HG03460 (cell line): ENCODE data around the gene DDOST.

Source experiments
- ATAC-seq: cut with Tn5 transposase; IDR thresholded peaks from one replicate; pipeline ENCODE4 v1.9.1; 2021; ENCODE audit not compliant: unreplicated experiment

The DDOST gene

DNA sequence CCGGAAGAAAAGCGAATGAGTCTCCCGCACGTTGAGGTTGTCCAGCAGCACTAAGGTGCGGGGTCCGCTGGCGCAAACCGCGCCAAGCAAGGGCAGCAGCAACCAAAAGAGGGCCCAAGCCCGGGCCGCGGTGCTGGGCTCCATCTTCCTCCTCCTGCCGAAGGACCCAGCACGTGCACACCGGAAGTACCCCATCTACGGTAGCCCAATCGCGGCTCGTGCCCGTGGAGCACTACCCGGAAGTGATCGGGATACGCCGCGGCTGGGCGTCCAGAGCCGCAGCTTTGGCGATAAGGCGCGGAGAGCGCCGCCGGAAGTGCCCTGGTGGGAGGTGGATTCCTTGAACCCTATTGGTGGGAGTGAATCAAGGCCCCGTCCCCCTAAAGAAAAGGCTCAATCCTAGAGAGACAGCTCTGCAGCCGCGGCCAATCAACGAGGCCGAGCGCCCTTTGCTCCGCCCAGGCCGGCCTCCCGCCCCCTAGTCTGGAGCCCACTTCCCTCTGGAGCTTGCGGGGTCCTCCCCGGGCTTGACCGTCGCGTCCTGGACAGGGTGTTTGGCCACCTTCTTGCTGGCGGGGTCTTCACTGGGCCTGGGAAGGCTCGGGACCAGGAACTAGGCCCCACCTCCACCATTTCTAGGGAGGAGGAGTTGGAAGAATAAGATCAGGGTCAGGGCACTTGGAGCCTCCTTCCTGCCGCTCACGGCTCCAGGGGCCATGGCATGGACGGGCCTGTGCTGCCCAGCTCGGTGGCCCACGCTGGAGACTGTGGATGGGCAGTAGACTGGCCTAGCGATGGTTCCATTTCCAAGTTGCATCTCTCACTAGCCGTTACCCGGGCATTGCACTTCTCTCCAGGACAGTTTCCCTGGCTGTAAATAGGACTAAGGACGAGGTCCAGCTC lies at the start of gene DDOST:
Gene DDOST, minus strand, starts transcription at position 163 of the 903 bp plus-strand sequence. Its CDS starts 19 bp downstream, at position 144.
- ATAC-seq, result peak; percentile 97

DNA sequence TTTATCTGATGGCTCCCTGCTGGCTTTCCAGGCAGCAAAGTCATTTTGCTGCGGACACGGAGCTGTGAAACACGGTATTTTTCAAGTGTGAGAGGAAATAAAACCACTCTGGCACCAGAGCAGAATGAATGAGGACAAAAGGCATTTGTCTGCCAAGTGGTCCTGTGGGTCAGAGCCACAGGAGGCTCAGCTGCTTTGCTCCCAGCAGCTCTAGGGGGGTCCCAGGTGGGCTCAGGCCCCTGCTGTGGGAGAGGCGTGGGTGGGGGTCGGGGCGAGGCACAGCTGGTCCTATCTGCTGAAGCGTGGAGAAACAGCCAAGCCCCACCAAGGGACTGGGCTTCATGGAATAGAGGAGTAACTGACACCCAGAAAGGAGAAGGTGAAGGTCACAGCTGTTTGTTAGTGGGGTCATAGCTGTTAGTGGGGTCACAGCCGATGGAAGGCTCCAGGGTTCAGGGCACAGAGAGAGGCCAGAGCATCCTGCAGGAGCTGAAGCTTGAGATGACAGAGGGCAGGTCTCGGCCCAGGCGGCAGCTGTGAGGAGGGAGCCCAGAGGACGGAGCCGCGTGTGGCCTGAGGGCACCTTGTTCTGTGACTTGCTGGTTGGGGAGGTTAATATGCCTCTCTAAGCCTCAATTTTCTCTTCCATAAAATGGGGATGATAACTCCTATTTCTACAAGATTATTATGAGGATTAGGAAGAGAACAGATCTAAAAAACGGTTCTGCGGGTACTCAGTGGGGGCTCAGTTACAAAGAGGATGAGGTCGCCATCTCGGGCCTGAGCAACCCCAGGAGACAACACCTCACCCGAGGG lies 49.5 kb upstream of the DDOST start:
- ATAC-seq, result no peak

DNA sequence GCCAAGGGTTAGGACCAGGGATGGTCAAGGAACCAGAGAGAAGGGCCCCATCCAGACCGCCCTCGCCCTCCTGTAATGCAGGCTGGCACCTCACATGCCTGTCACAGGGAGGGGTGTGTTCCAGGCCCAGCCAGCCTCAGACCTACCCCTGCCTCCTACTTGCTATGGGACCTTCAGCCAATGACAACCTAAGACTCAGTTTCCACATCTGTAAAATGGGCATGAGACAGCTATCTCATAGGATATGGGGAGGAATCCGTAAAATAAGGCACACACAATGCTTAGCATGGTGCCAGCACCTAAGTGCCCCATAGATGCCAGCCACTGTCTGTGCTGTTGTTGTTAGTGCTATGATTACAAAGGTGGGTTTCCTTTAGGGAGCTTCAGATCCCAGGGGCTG lies 48.7 kb upstream of the DDOST start:
- ATAC-seq, result no peak

DNA sequence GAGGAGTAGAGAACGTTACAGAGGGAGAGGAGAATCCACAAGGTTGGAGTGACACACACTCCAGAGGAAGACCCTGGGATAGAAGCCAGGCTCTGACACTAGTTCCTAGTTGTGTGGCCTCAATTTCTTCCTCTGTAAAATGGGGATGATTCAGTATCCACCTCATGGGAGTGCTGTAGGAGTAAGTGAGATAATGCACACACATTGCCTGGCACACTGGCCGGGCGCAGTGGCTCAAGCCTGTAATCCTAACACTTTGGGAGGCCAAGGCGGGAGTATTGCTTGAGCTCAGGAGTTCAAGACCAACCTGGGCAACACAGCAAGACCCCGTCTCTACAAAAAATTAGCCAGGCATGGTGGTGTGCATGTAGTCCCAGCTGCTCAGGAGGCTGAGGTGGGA lies 47.7 kb upstream of the DDOST start:
- no peak for ATAC-seq

DNA sequence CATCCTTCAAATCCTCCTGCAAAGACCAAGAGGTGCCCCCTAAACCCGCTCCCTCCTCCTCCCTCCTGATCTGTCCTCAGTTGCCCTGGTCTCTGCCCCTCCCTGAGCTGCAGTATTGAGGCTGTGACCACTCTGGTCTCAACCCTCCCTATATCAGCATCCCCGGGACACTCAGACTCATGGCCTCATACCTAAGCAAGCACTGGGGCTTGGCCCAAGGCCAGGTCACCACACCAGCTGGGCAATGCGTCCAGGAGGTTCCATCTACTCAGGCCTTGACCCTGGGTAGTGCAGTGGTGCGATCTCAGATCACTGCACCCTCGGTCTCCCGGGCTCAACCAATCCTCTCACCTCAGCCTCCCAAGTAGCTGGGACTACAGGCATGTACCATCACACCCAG lies 46.9 kb upstream of the DDOST start:
- ATAC-seq, result no peak

DNA sequence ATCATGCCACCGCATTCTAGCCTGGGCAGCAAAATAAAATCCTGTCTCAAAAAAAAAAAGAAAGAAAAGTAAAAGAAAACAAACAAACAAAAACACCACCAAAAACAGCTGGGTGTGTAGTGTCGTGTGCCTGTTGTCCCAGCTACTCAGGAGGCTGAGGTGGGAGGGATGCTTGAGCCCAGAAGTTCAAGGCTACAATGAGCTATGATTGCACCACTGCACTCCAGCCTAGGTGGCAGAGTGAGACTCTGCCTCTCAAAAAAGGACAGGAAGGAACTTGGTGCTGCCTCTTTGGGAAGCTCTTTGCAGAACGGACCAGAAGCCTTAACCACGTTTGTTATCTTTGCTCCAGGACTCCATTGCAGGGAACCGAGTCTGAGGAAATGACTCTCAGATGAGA lies 45.7 kb upstream of the DDOST start:
- no peak for ATAC-seq

DNA sequence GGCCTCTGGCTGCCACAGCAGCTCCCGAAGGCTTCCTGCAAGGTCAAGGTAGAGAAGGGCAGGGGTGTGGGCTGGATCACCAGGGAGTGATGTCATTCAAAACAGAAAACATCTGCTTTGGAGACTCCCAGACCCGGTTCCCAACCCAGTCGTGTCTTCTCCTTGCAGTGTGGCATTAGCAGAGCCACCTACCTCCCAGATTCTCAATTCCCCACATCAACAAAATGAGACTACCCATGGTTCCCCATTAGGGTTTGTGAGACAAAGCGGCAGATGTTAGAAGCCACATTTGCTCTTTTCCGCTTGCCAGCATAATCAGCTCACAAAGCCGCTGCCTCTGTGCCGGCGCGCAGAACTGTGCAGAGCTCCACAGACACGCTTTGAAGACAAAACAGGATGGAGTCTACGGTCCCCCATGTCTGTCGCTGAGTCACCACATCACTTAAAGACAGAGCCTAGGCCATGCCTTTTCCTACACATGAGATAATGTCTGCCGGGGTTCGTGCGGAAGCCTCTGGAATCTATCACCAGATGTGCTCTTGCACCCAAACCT lies 44.1 kb upstream of the DDOST start:
- no peak for ATAC-seq

DNA sequence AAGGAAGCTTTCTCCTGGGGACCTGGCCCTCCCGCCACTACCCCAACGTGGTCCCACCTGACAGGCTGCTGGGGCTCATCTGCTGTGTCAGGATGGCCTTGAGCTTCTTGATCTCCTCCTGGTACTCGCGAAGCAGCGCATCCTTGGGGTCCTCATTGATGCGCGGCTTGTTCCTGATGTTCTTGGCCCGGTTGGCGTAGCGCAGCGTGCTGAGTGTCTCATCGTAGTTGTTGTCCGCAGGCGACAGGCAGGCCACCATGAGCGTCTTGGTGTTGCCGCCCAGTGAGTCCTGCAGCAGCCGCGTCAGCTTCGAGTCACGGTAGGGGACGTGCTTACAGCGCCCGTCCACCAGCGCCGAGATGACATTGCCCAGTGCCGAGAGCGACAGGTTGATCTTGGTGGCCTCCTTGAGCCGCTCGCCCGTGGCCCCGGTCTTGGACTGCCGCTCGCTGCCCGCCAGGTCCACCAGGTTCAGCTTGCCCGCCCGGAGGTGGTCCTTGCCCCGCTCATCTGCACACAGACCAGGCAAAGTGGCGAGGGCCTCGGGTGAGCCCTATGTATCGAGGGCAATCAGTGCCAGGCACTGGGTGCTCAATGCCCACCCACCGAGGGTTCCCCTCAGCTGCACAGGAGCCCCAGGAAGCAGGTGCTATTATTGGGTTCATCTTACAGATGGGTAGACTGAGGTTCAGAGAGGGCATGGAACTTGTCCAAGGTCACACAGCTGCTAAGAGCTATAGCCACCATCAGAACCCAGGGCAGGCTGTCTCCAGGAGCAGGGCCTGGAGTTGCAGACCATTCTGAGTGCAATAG lies 43.4 kb upstream of the DDOST start:
- no peak for ATAC-seq

DNA sequence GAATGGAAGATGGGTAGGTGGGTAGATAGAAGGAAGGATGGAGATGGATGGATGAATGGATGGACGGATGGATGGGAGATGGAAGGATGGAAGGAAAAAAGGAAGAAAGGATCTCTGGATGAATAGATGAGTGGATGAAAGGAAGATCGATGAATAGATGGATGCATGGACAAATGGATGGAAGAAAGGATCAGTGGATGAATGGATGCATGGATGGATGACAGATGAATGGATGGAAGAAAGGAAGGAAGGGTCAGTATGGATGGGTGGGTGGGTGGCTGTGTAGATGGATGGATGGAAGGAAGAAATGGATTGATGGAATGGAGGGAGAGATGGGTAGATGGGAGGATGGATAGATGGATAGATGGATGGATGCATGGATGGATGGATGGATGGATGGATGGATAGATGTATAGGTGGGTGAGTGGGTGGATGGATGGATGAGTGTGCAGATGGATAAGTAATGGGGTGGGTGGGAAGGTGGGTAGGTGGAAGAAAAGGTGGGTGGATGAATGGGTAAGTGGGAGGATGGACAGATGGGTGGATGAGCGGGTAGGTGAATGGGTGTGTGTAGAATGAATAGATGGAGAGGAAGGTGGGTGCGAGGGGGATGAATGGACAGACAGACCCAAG lies 42.1 kb upstream of the DDOST start:
- no peak for ATAC-seq

DNA sequence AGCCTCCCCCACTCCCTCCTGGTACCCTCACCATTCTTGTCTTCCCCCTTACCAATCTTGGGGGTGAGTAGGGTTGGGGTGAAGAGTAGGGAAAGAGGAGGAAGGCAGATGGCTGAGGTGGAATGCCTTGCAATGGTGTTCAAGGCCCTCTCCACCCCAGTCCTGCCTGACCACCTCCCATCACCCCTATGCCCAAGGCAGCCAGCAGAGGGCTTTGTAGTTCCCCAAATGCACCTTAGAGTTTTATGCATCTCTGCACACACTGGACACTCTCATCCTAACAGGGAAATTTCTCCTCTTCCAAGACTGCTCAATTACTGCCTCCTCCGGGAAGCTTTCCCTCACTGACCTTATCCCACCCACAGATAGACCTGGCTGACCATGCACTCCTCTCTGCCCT lies 41.2 kb upstream of the DDOST start:
- no peak for ATAC-seq

DNA sequence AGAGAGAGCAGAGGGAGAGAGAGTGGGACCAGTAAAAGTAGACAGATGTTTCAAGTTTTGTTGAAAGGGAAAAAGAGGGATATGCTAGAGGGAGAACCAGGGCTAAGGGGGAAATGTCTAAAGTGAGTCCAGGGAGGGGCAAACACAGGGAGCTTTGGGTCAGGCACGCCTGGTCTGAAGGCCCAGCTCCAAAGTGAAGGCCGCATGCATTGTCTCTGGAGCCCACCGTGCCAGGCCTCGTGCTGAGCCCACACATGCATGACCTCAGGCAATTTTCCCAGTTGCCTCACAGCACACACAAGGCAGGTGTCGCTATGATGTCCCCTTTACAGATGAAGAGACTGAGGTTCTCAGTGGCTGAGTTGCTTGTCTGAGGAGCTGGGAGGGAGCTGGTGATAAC lies 40.7 kb upstream of the DDOST start:
- no peak for ATAC-seq

DNA sequence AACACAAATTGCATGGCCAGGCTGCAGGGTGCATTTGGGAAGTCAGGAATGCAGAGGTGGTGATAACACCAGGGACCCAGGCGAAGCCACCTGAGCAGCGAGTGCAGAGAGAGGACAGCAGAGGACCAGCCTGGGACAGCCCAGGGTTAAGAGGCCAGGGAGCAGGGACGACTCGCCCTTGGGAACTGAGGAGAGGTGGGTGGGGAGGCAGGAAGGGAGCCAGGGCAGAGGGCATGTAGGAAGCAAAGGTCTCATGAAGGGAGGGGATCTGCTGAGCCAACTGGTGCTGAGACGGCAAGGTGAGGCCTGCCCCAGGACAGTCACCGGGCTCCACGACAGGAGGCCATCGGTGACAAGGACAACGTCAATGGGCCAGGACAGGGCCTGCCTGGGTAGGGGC lies 40.3 kb upstream of the DDOST start:
- no peak for ATAC-seq

DNA sequence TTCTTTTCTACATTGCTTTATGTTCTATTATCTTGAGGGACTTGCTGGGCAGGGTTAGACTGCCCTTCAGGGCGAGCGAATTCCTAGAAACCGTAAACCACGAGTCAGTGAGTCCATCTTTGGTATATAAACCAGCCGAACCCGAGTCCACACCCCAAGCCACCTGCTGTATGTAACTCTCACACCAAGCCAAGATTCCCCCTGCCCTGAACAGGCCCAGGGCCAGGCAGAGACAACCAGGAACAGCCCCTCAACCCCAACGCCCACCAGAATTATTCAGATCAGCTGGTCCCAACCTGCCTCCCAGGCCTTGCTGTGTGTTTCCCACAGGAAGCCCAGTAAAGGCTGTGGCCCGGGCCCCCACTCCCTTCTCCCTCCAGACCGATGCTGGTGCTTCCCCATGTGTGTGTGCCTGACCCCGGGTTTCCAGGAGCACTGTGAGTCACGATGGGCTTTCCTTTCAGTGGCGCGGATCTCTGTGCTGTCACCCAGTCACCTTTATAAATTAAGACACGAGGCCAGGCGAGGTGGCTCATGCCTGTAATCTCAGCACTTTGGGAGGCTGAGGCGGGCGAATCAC lies 39.6 kb upstream of the DDOST start:
- ATAC-seq, result no peak

DNA sequence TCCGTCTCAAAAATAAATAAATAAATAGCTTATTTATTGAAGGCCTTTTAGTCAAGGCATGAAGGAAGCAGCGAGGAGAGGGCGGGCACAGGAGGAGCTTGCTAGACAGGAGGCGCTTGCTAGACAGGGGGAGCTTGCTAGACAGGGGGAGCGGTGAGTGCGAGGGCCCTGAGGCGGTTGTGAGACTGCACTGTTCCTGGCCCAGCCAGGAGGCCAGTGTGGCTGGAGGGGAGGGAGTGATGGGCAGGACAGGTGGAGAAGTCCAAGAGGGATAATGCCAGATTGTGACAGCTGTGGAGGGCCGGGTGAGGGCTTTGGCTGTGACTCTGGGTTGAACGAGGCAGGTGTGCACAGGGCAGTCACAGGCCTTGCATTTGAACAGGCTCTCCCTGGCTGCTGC lies 38.4 kb upstream of the DDOST start:
- ATAC-seq, result no peak

DNA sequence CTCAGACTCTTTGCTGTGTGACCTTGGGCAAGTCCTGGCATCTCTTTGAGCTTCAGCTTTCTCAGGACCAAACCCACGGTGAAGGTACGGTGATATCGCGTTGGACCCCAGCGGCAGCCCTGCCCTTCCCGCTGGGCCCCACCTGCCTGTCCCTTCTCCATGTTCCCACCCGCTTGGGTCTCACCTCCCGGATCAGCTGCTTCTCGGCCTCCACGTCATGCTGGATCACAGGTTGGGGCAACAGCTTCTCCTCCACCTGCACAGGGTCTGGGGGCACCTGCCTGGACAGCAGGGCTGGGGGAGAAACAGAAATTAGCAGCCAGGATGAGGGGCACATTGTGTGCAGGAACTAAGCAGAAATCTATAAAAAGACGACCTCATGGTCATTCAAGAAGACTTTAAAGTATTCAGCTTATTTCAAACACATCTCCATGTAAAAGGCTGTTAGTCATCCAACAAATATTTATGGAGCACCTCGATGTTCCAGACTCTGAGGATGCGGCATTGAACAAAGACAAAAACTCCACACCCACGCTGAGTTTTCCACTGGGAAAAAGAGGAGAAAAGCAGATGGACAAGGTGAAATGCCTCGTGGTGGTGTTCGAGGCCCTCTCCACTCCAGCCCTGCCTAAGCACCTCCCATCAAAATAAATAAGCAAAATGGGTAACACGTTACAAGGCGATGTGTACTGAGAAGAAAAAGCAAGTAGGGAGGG lies 37.2 kb upstream of the DDOST start:
- ATAC-seq, result no peak

DNA sequence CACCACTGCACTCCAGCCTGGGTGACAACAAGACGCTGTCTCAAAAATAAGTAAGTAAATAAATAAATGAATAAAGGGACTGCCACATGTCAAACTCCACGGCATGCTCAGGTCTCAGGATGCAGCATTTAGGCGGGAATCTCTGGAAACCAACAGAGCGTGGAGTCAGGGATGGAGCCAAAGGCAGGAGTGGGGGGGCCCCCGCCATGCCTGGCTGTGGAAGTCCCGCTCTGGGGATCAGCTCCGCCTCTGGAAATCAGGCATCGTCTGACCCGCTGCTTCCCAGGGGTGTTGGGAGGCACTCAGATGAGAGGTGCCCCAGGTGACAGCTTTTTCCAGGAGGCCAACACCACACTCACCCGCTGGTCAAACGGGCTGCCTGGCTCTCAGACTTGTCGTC lies 36.4 kb upstream of the DDOST start:
- ATAC-seq, result no peak

DNA sequence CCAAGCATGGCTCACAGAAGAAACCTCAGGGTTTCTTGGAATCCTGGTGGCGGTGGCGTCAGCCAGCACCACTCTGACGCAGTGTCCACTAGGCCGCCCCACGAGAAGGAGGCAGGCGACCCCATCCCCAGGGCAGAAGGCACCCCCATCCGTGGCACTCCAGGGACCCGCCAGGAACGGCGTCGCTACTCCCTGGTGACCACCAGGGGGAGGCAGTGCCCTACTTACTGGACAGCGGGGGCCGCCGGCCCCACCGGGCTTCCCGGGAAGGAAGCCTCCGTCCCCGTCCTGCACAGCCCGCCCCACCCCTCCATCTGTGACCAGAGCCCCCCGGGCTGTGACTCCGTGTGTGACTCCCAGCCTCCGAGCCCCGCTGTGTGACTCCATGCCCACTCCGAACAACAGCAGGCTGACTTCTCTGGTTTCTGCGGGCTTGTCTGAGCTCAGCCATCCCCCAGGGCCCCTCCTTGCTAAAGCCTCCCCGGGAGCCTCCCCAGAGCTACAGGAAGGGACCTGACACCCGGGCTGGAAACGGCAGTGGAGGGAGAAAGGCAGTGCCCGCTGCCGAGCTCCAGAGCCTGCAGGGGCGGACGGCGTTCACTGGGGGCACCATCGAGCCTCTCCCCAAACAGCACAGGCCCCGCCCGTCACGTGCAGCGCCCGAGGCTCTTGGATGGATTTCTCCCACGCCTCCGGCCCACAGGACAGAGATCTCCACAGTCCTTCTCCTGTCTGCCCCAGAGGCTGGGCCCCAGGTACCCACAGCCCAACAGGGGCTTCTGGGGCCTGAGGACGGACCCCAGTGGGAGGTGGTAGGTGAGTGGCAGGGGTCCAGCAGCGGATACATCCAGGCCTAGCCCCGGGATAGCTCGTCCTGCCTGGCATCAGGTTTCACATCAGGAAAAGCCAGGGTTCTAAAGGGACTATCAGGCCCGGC lies 35.5 kb upstream of the DDOST start:
- ATAC-seq, result peak; percentile 76

DNA sequence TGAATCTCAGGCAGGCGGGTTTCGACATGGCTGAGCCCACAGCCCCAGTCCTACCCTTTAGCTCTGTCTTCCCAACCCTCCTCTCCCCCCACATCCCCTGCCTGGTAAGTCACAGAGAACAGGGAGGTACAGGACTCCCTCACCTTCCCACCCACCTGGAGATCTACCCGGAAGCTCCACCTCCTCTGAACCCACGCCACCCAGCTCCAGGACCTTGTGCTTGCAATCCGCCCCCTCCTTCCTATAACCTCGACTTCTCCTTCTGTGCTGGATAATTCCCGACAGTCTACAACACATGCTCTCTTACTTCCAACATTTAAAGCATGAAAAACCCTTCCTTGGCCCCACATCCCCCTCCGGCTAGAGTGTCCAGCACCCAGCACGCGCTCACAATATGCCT lies 34.3 kb upstream of the DDOST start:
- no peak for ATAC-seq
